IPS-NIHi7 (cell line): ENCODE data around the gene NME4.

Experiments used
- DNase-seq: peaks from one replicate; pipeline ENCODE4 v3.0.0; 2012; ENCODE audit warnings: mixed read lengths; ENCODE audit errors: extremely low spot score

NME4 gene

GRCh38 chr16:363766-364490 is 33.1 kb upstream of the NME4 start:
- DNase-seq: no peak

DNA sequence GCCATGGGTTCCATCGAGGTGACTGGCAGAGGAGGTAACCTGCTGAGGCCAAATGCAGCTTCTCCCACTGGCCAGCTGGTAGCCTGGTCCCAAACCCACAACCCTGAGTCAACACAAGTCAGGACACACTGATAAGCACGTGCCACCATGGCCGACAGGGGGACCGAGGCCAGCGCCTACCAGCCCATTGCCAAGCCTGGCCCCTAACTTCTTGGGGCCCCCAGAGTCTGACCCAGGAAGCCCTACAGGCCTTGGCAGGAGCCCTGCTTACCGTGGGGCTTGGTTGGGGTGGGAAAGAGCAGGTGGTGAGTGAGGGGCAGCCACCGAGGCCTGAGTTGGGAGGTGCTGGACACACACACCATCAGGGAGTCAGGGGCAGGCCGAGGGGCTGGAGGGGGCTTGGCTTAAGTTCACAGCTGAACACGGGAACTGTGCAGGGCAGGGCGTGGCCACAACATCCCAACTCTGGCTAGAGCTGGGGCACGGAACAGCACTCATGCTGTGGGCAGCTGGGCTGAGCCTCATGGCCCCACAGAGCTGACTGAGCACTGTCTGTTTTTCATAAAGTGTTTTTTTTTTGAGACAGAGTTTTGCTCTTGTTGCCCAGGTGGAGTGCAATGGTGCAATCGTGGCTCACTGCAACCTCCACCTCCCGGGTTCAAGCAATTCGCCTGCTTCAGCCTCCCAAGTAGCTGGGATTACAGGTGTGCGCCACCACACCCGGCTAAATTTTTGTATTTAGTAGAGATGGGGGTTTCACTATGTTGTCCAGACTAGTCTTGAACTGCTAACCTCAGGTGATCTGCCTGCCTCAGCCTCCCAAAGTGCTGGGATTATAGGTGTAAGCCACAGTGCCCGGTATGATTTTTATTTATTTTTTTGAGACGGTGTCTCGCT is 32.2 kb upstream of the NME4 start:
- no peak for DNase-seq

DNA sequence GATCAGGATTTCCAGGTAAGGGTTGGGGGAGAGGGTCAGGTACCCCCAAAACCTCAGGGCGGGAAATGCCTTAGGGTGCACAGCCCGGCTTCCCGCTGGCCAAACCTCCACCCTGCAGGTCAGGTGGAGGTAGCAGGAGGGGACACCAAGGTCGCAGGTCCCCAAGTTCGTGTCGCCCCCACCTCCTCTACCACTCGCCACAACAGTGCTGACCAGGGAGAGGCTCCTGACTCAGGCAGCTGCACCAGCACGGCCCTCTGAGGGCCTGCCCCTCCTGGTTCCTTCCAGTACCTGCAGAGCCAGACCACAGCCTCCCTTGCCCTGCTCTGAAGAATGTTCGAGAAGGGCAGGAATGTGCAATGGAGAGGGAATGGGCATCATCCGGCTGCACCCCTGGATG is 30.5 kb upstream of the NME4 start:
- no peak for DNase-seq

GRCh38 chr16:367333-367903 is 29.6 kb upstream of the NME4 start:
- DNase-seq: no peak

DNA sequence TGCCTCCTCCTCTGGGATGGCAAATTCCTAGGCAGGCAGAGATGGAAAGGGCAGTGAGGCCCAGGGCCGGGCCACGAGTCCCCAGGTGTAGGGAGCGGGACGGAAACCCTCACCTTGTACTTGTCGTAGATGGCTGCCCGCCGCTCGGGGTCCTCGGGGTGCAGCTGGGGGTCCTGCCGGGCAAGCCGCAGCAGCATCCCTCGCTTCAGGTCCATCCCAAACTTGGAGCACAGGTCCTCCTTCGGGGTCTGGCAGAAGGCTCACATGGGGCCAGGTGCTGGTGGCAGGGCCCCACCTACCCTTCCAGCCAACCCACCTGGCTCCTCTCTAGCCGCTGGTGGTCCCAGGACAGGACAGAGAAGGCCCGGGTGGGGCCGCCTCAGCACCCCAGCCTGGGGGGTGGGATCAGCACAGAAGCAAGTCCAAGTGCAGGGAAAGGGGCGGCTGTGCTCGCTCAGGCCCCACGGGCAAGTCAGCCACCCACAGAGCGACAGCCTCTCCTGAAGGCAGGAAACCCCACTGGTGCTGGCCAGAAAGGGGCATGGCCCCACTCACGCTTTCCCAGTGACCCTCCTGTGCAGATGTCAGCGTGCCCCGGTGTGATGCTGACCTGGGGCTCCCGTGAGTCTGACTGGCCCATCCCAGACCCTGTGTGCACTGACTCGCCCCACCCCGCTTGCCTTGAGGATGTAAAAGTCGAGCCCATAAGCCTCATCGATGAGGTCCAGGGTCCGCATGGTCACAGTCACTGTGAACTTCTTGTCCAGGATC is 28.4 kb upstream of the NME4 start:
- no peak for DNase-seq

DNA sequence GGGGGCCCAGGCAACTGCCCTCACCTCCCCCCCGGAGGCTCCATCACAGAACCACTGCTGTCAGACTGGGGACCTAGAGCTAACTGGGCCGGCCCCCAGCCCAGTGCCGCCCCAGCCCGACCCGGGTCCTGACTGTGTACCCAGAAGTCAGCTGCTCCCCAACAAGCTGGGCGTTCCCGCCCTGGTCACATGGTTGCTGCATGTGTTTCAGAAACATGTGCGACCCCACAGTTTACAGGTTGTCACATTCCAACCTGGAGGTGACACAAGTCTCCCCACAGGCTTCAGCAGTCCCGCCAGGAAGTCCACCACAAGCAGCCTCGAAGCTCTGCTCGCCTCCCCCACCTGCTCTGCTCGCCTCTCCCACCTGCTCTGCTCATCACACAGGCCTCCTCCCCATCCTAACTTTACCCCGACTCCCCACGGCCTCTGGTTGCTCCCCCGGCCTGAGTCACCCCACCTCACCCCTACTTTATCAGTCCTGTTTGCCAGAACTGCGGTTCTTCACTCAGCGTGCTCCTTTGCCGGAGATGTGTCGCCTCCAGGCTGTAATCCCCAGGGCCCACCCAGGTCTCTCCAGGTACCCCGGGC is 27.6 kb upstream of the NME4 start:
- no peak for DNase-seq

GRCh38 chr16:369866-370436 is 27.0 kb upstream of the NME4 start:
- DNase-seq: peak; percentile 66

DNA sequence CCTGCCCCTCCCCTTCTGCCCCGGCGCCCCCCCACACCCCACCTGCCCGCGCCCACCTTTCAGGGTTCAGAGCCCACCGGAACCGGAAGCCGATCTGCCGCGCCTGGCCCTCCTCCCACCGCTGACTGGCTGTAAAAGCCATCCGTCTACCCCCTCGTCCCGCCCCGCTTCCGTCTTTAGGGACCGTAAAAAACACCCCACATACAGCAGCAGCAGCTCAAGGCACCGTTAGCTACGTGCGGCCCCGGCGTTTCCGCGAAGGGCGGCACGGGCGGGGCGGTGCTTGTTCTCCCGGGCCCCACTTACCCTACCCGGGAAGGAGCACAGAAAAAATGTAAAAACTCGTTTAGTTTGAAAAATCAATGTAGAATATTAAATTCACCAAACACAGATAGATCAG is 26.6 kb upstream of the NME4 start, which contains the start of gene MRPL28:
MRPL28 (minus strand) TSS at position 96 of the 400 bp plus-strand sequence. CDS start 320 bp downstream, outside the sequence.
- DNase-seq: peak; percentile 93

GRCh38 chr16:370979-371514 is 26.0 kb upstream of the NME4 start:
- no peak for DNase-seq

GRCh38 chr16:371515-372301 is 25.3 kb upstream of the NME4 start:
- no peak for DNase-seq

DNA sequence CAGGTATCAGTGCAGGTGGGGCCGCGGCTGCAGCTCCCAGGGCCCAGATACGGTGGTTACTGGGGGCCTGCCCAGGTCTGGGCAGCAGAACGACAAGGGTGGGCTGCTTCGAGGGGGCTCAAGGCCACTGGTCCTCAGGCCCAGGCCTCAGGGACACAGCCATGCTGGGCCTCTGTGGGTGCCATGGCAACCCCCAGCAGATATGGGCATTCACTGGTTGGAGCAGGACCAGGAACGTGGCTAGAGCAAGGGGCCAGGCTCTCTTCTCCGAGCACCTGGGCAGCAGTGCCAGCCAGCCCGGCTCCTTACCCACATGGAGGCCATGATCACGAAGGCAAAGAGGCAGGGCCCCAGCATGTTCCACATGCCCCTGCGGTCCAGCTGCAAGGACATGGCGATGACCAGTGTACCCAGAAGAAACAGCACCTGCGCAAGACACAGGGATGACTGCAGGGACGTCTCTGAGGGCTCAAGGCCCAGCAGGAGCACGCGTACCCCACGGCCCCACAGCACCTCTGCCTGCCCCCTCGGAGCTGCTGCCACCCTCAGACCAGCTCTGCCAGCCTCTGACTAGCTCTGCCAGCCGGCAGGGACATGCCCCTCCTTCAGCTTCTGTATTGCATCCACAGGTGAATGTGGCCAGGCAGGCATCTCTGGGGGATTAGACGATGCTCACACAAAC is 24.6 kb upstream of the NME4 start:
- no peak for DNase-seq

GRCh38 chr16:373020-373598 is 23.9 kb upstream of the NME4 start:
- no peak for DNase-seq

DNA sequence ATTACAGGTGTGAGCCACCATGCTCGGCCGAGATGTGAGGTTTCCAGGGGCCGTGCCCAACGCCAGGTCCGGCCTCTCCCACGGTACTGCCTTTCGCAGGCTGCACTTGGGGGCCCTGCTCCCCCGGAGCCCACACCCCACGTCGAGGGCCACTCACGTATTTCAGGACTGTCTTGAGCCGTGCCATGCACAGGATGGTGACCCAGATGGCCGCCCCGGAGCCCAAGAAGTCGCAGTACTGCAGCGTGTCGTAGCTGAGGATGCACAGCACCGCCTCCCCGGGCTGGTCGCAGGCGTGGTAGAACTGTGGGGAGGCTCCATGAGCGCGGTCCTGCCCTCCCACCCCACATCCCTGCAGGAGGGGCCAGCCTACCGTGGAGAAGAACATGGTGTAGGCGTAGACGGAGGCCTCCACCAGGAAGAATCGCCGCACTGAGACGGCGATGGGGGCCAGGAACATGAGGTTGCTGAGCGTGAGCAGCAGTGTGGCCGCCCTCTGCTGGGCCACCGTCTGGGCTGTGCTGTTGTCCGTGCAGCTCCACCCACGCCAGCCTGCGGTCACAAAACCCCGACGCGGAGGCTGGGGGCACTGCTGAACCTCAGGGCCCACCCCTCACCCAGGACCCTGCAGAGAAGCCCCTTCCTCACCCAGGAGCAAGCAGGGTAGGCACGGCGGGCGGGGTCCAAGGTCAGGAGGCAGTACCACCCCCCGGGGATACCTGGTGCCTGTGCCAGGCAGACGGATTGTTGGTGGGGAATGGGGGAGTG is 23.0 kb upstream of the NME4 start:
- DNase-seq: no peak

DNA sequence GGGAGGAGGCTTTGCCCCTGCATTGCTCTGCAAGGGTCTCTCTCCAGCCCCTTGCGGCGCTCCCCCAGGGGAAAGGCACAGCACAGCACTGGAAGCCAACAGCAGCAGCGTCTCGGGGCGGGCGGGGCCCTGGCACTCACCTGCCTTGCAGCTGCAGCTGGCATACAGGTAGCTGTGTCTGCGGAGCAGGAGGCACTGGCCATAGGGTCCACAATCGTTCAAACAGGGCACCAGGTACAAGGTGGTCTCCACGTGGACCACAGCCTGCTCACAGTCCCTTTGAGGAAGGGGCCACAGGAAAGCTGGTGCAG is 22.4 kb upstream of the NME4 start:
- no peak for DNase-seq

GRCh38 chr16:375212-375611 is 21.8 kb upstream of the NME4 start:
- DNase-seq: no peak

DNA sequence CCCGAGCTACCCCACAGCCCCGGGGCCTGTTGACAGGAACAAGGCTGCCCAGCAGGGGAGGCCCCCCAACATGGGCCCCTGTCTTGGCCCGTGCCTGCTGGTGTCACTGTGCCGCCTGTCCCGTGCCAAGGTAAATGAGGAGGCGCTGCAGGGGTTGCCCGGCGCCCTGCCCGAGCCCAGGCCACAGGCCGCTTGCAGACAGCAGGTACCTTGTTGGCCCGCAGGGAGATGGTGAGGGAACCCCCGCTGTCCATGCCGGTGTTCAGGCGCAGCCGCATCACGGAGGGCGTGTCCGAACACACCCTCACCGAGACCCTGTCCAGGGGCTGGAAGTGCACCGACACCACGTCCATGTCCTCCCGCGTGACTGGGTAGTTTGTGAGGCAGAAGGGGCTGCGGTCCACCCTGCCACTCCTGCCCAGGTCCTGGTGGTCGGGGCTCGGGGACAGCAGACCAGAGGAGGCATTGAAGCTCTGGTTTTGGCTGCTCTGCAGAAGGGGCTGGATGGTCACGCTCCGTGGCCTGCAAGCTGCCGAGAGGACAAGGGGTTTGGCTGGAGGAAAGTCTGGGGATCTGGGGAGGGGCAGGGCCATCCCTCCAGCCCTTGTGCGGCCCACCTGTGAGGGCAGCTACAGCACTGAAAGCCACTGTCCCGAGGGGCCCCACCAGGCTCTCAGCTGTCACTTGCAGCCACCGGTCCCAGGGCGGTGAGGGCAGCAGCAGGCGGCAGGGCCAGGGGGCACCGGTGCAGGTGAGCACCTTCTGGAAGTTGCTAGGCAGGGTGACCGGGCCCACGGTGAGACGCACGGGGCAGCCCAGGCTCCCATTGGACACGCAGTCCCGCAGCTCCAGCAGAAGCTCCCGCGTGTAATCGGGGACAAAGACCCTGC is 20.8 kb upstream of the NME4 start:
- no peak for DNase-seq

GRCh38 chr16:376817-377418 is 20.1 kb upstream of the NME4 start:
- no peak for DNase-seq
